Retinal pigment epithelial cell (primary cell): Measurements from ENCODE around the gene ZNF512B.
"Not testable (repeated sequence)": the region's sequence is repeated elsewhere in the genome, so short reads cannot be mapped to it uniquely, and the experiment has no call there.

Source experiments
- DNase-seq: peaks from one replicate; pipeline ENCODE4 v3.0.0-alpha.2; 2010; ENCODE audit warnings: low read depth
- H3K4me3 ChIP-seq: 2 replicates; pipeline ENCODE4 v1.5.1; 2011; ENCODE audit warnings: mild to moderate bottlenecking, low read length, control low read depth, moderate library complexity
- TF ChIP-seq, protein P1 (sequence below): conservative IDR thresholded peaks from 2 replicates; pipeline ENCODE4 v1.5.1; 2011; ENCODE audit warnings: low read depth, low read length, control low read depth, inconsistent platforms

ZNF512B gene

DNA sequence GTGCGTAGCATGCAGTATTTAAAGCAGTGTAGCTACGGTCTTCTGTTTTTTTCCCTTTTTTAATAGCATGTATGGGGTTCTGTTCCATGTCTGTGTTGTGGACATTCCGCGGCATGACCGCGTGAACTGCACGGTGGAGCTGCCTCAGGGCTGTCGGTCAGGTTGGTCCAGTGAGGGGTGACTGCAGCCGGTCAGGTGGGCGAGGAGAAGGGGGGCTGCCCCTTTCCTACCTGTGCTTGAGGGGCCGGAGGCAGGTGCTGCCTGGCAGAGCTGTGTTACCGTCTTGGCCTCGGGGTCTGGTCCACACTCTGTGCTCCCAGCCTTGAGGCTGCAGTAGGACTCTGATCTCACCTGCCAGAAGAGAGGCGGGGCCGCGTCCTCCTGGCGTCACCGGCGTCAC is 38.0 kb downstream of the ZNF512B start:
- TF ChIP-seq, protein P1, sequence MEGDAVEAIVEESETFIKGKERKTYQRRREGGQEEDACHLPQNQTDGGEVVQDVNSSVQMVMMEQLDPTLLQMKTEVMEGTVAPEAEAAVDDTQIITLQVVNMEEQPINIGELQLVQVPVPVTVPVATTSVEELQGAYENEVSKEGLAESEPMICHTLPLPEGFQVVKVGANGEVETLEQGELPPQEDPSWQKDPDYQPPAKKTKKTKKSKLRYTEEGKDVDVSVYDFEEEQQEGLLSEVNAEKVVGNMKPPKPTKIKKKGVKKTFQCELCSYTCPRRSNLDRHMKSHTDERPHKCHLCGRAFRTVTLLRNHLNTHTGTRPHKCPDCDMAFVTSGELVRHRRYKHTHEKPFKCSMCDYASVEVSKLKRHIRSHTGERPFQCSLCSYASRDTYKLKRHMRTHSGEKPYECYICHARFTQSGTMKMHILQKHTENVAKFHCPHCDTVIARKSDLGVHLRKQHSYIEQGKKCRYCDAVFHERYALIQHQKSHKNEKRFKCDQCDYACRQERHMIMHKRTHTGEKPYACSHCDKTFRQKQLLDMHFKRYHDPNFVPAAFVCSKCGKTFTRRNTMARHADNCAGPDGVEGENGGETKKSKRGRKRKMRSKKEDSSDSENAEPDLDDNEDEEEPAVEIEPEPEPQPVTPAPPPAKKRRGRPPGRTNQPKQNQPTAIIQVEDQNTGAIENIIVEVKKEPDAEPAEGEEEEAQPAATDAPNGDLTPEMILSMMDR: no peak
- no peak overlapping the region for H3K4me3 ChIP-seq
- DNase-seq: no peak

DNA sequence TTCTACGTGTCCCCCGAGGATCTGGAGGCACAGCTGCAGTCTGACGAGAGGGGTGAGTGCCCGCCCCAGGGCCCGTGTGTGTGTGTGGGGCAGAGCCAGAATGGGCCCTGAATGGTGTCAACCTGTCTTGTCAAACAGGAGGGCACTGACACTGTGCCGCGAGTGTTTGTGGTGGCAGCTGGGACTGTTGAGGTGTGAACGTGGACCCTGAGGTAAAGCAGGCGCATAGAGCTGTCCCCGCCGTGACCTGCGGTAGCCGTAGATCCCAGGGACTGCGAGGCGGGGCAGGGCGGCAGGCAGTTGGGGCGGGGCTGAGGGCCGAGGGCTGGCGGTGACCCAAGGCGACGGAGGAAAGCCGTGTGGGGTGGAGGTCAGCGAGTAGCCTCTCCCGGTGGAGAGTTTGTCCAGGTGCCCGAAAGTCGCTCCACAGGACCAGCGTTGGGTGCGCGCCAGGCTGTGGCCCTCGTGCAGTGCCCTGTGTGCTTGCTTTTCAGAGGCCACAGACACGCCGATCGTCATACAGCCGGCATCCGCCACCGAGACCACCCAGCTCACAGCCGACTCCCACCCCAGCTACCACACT is 38.7 kb downstream of the ZNF512B start:
- DNase-seq: no peak
- no peak overlapping the region for H3K4me3 ChIP-seq
- TF ChIP-seq, protein P1: no peak

DNA sequence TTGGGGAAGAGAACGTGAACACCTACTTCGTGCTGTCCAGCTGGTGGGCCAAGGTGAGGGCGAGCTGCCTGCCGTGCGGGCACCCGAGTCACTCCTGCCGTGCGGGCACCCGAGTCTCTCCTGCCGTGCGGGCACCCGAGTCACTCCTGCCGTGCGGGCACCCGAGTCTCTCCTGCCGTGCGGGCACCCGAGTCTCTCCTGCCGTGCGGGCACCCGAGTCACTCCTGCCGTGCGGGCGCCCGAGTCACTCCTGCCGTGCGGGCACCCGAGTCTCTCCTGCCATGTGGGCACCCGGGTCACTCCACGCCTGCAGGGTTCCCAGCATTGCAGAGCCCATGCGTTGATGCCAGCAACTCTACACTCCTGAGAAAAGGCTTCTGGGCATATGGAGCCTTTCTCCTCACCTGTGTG is 40.3 kb downstream of the ZNF512B start:
- DNase-seq, H3K4me3 ChIP-seq: not testable (repeated sequence)

DNA sequence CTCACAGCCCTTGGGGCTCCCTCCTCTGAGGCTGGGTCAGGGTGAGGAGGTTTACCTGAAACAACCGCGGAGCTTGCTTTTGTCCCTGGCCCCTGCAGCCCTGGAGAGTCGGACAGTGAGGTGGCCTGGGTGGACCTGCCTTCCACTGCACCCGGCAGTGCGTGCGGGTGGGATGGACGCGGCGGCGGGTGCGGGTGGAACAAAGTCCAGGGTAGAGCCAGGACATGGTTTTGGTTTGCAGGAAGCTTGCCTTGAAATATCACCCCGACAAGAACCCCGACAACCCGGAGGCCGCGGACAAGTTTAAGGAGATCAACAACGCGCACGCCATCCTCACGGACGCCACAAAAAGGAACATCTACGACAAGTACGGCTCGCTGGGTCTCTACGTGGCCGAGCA is 40.7 kb downstream of the ZNF512B start:
- H3K4me3 ChIP-seq: no peak overlapping the region
- TF ChIP-seq, protein P1: no peak
- no peak for DNase-seq

DNA sequence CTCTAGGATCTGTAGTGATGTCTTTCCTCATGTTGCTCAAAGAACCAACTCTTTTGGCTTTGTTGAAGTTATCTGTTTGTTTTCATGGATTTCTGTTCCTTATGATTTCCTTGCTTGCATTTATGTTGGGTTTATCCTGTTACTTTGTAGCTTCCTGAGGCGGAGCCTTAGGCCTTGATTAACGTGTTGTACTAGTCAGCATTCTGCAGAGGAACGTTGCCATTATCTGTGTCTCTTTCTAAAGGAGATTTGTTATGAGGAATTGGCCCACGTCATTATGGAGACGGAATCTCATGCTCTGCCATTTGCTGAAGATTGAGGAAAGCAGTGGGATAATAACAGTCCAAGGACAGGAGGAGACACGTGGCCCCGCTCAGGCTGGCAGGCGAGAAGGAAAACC is 43.4 kb downstream of the ZNF512B start:
- DNase-seq: no peak
- H3K4me3 ChIP-seq: no peak overlapping the region
- TF ChIP-seq, protein P1: no peak

DNA sequence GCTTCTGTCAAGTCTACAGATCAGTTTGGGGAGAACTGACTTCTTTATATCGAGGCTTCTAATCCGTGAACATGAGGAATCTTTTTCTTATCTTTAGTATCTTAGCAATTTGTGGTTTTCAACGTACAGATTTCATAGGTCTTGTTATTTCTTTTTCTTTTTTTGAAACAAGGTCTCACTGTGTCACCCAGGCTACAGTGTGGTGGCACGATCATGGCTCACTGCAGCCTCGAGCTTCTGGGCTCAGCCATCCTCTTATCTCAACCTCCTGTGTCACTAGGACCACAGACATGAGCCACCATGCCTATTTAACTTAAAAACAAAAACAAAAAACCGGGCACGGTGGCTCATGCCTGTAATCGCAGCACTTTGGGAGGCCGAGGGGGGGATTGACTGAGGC is 45.5 kb downstream of the ZNF512B start:
- H3K4me3 ChIP-seq: no peak overlapping the region
- no peak for DNase-seq
- TF ChIP-seq, protein P1: no peak

DNA sequence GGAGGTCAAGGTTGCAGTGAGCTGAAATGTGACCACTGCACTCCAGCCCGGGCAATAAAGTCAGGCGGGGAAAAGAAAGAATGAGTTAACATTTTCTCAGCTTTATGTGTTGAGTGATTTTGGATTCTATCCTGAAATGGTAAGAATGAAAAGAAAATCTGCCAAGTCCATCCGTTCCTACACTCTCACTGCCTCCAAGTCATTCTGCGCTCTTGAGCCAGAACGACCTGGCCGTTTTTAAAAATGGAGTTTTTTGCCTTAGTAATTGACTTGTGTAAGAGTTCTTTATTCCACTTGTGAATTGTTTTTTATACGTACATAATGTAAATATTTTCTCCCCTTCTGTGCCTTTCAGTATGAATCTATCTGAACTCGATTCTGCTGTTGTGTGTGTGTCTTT is 46.1 kb downstream of the ZNF512B start:
- H3K4me3 ChIP-seq: no peak overlapping the region
- no peak for DNase-seq
- TF ChIP-seq, protein P1: no peak

DNA sequence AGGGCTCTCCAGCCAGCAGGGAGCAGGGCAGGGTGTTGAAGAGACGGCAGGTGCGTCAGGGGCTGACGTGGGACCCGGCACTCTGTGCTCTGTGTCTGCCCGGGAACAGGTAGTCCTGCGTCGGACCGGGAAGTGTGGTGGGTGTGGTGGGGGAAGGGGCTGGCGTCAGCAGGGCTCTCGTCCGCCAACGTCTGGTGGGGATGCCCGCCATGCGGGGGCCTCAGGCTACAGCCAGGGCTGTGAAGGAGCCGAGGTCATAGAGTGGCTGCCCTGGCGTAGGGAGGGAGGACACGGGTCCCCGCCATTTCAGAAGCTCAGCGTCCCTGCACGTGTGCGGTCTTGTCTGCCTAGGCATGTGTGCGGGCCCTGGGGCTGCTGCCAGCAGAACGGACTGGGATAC is 49.5 kb downstream of the ZNF512B start:
- TF ChIP-seq, protein P1: no peak
- no peak for DNase-seq
- H3K4me3 ChIP-seq: no peak overlapping the region
